ENCODE measurements around the gene COPRS. TPM values are rescaled to one million over a fixed set of nuclear protein-coding genes. Genes with fewer than 3 reads are reported as not detected.

The COPRS gene
- total RNA-seq, 2 donors from 2014 or later: 21.5 to 30.6 TPM

- Histone ChIP-seq H3K27ac (peak overlapping the region; percentile 69), H3K9ac (ENCODE audit: low read depth in 2 of 2, low read length in 2 of 2) (no peak overlapping the region), H3K4me3 (no peak overlapping the region), H3K4me1 (no peaks in the 10 kb centered on the region), H3K9me3 (no peaks in the 10 kb centered on the region), H3K27me3 (no peaks in the 10 kb centered on the region), H3K36me3 (no peaks in the 10 kb centered on the region)
- TF ChIP-seq CTCF (IDR thresholded peaks at IDR 0.05): no peak
- peak; percentile 51 for DNase-seq
- intact Hi-C loops (cut with DNase I): no loop called here
Observed at GRCh38 chr17:31803494-31804213, 55.4 kb downstream of the COPRS start.

GRCh38 chr17:31802502-31802901 is 56.5 kb downstream of the COPRS start:
- no peak overlapping the region for H3K9ac ChIP-seq (ENCODE audit: low read depth in 2 of 2, low read length in 2 of 2)
- peak; percentile 34 for DNase-seq
- intact Hi-C loops (cut with DNase I): no loop called here
- no peaks in the 10 kb centered on the region for H3K4me1 ChIP-seq
- H3K9me3 ChIP-seq: no peaks in the 10 kb centered on the region
- no peaks in the 10 kb centered on the region for H3K27me3 ChIP-seq
- no peak for TF ChIP-seq CTCF (IDR thresholded peaks at IDR 0.05)
- no peak overlapping the region for H3K27ac ChIP-seq
- H3K4me3 ChIP-seq: no peak overlapping the region
- H3K36me3 ChIP-seq: no peaks in the 10 kb centered on the region

Other genes starting within 250 kb of the COPRS start
- 10 to 100 TPM; 28.7 to 62.9 TPM for gene UTP6, start 42.5 kb upstream of the COPRS start, total RNA-seq
- 10 to 100 TPM; 27.7 to 29.4 TPM for gene SUZ12, start 77.8 kb upstream of the COPRS start, total RNA-seq
- gene LRRC37B, start 148.1 kb upstream of the COPRS start, total RNA-seq: 1 to 10 TPM; 9.3 to 9.7 TPM